Right lobe of liver (tissue), 6 donors: ENCODE measurements around the gene ZNF827. TPM values are rescaled to one million over a fixed set of nuclear protein-coding genes. Genes with fewer than 3 reads are reported as not detected.

Source experiments
- ATAC-seq, 4 donors: fragments of 200-7000 bp; cut with Tn5 transposase; one replicate each; pipeline ENCODE4 v1.9.1; 2020; ENCODE audit warnings: mild to moderate bottlenecking in 4 of 4, moderate library complexity in 4 of 4
- DNase-seq, 3 donors: peaks; one replicate each; pipeline ENCODE4 v3.0.0-alpha.2; 2020
- H3K27ac ChIP-seq, 3 donors: fragments of 200-600 bp; one replicate each; pipeline ENCODE4 v1.8.0; 2022
- H3K27me3 ChIP-seq, 2 donors: fragments of 200-600 bp; one replicate each; pipeline ENCODE4 v1.8.0; 2022
- H3K36me3 ChIP-seq, 4 donors: fragments of 200-600 bp; sonication (generic) in 1 of 4; one replicate each; pipeline versions ENCODE4 v1.5.1 to v1.8.0; 2017 to 2022; ENCODE audit warnings: control low read depth in 1 of 4
- H3K4me1 ChIP-seq, 4 donors: fragments of 200-600 bp; sonication (generic) in 1 of 4; one replicate each; pipeline versions ENCODE4 v1.5.1 to v1.8.0; 2017 to 2022; ENCODE audit warnings: control low read depth in 1 of 4
- H3K4me3 ChIP-seq, 3 donors: fragments of 200-600 bp; one replicate each; pipeline ENCODE4 v1.8.0; 2022
- H3K9me3 ChIP-seq, 4 donors: fragments of 200-600 bp; sonication (generic) in 1 of 4; one replicate each; pipeline versions ENCODE4 v1.5.1 to v1.8.0; 2017 to 2022; ENCODE audit warnings: control low read depth in 1 of 4
- CTCF ChIP-seq, 4 donors: fragments of 200-600 bp in 3 of 4; fragments of 450-650 bp in 1 of 4; IDR thresholded peaks; one replicate each; pipeline versions ENCODE4 v1.5.1 to v1.8.0; 2016 to 2022; ENCODE audit warnings: antibody characterized with exemption in 4 of 4, mild to moderate bottlenecking in 2 of 4
- POLR2A ChIP-seq: fragments of 450-650 bp; IDR thresholded peaks from one replicate; pipeline ENCODE4 v1.6.1; 2017; ENCODE audit warnings: antibody characterized with exemption, mild to moderate bottlenecking
- WGBS: methylation state at CpG from one replicate; pipeline ENCODE4 v1.1.6; 2018; ENCODE audit warnings: low coverage, low lambda C conversion rate; ENCODE audit not compliant: insufficient coverage; ENCODE audit errors: missing lambda C conversion rate; 5-methylcytosine and 5-hydroxymethylcytosine counted together
- intact Hi-C, 2 donors: fragments of 100-400 bp; cut with DNase I; formaldehyde crosslinking; loops; one replicate each; pipeline versions ENCODE4 v1.11.2 to v1.14.1; 2022
- total RNA-seq, 6 experiments: library from RNA; depleted of rRNA in 2 of 6; stranded (reverse); fragments of >200 nt in 2 of 6; fragmentation: NEBNext Ultra II Directional in 3 of 6; extraction: Animal tissue kit (Norgen Biotek cat#: 25700) in 3 of 6; gene quantifications; one replicate each; pipeline versions ENCODE4 v1.1.0 to v1.2.4, GENCODE V29; 2016 to 2023
- donor health status: DM: no; HTN: yes; CAD: no.
- donor health status: DM: no; HTN: no; CAD: no.
- donor health status: DM: no; HTN: no; CAD: no.
- donor health status: DM: no; HTN: yes; CAD: no.
- donor health status: DM: no; HTN: yes; CAD: no.

Gene ZNF827
- total RNA-seq, 6 experiments from 2014 or later, result 0.28 to 1.6 (median 0.68) TPM

- intact Hi-C loops, result no loop called here
- no peak overlapping the region for H3K27ac ChIP-seq
- WGBS, result 88% methylated on average over 1 of the region's 1 CpG
- no peaks in the 10 kb centered on the region for H3K4me1 ChIP-seq
- no peak for DNase-seq
- H3K4me3 ChIP-seq, result no peak overlapping the region
- H3K9me3 ChIP-seq, result no peaks in the 10 kb centered on the region
- TF ChIP-seq CTCF (IDR thresholded peaks at IDR 0.05), result no peak
- no peaks in the 10 kb centered on the region for H3K27me3 ChIP-seq
- no peaks in the 10 kb centered on the region for H3K36me3 ChIP-seq
- ATAC-seq, result no peak
Observed at GRCh38 chr4:145815027-145815612, 123.5 kb downstream of the ZNF827 start.

GRCh38 chr4:145814246-145814645, 124.4 kb downstream of the ZNF827 start:
- no peaks in the 10 kb centered on the region for H3K27me3 ChIP-seq
- DNase-seq (no peak), ATAC-seq (no peak)
- intact Hi-C loops, result no loop called here
- H3K27ac ChIP-seq, result no peak overlapping the region
- 30% methylated on average over 1 of the region's 1 CpG for WGBS
- H3K9me3 ChIP-seq, result no peaks in the 10 kb centered on the region
- TF ChIP-seq CTCF (IDR thresholded peaks at IDR 0.05) (no peak), POLR2A (no peak)
- H3K36me3 ChIP-seq, result no peaks in the 10 kb centered on the region
- H3K4me3 ChIP-seq, result no peak overlapping the region
- H3K4me1 ChIP-seq, result no peaks in the 10 kb centered on the region

GRCh38 chr4:145812919-145813318, 125.7 kb downstream of the ZNF827 start:
- 90% methylated on average over 8 of the region's 8 CpGs for WGBS
- Histone ChIP-seq H3K4me1 (no peaks in the 10 kb centered on the region), H3K27ac (no peak overlapping the region), H3K36me3 (no peaks in the 10 kb centered on the region), H3K27me3 (no peaks in the 10 kb centered on the region), H3K4me3 (no peak overlapping the region), H3K9me3 (no peaks in the 10 kb centered on the region)
- intact Hi-C loops, result no loop called here
- DNase-seq (no peak), ATAC-seq (no peak)
- TF ChIP-seq POLR2A, result no peak
- TF ChIP-seq CTCF (IDR thresholded peaks at IDR 0.05), result no peak

- Histone ChIP-seq H3K36me3 (no peaks in the 10 kb centered on the region), H3K27me3 (no peaks in the 10 kb centered on the region), H3K4me1 (peaks cover 0 to 19% (median 3%) of the 10 kb centered on the region in 4 donors), H3K27ac (no peak overlapping the region), H3K9me3 (no peaks in the 10 kb centered on the region), H3K4me3 (no peak overlapping the region)
- intact Hi-C loops, result no loop called here
- WGBS, result 77% methylated on average over 2 of the region's 3 CpGs
- DNase-seq (no peak), ATAC-seq (no peak)
- no peak for TF ChIP-seq POLR2A
- TF ChIP-seq CTCF (IDR thresholded peaks at IDR 0.05), result no peak
Observed at GRCh38 chr4:145808848-145809512, 129.6 kb downstream of the ZNF827 start.
